Smooth muscle cell (in vitro differentiated cells): ENCODE data around the gene HSPB1. TPM values are rescaled to one million over a fixed set of nuclear protein-coding genes. Genes with fewer than 3 reads are reported as not detected.

Source experiments
- DNase-seq: peaks from one replicate; lab custom pipeline; 2025; ENCODE audit not compliant: unreplicated experiment; lab: John Stamatoyannopoulos, UW
- H2AFZ ChIP-seq: fragments of 200-600 bp; sonication (generic); 2 replicates; pipeline ENCODE4 v1.6.0; 2016; ENCODE audit warnings: antibody characterized with exemption, low read depth, mild to moderate bottlenecking
- H3F3A ChIP-seq: fragments of 200-600 bp; sonication (generic); 2 replicates; pipeline ENCODE4 v1.6.0; 2017; ENCODE audit warnings: antibody characterized with exemption, low read depth
- H3K27ac ChIP-seq: fragments of 200-600 bp; sonication (generic); 2 replicates; pipeline ENCODE4 v1.5.1; 2016; ENCODE audit warnings: low read depth, mild to moderate bottlenecking
- H3K27me3 ChIP-seq: fragments of 200-600 bp; sonication (generic); 2 replicates; pipeline ENCODE4 v1.6.1; 2016; ENCODE audit warnings: low read depth, mild to moderate bottlenecking
- H3K36me3 ChIP-seq: fragments of 200-600 bp; sonication (generic); 2 replicates; pipeline ENCODE4 v1.5.1; 2016; ENCODE audit warnings: low read depth
- H3K4me1 ChIP-seq: fragments of 200-600 bp; sonication (generic); 2 replicates; pipeline ENCODE4 v1.5.1; 2016; ENCODE audit warnings: low read depth
- H3K4me2 ChIP-seq: fragments of 200-600 bp; sonication (generic); 2 replicates; pipeline ENCODE4 v1.6.0; 2016; ENCODE audit warnings: mild to moderate bottlenecking
- H3K4me3 ChIP-seq: fragments of 200-600 bp; sonication (generic); 2 replicates; pipeline ENCODE4 v1.5.1; 2016; ENCODE audit warnings: mild to moderate bottlenecking
- H3K79me2 ChIP-seq: fragments of 200-600 bp; sonication (generic); 2 replicates; pipeline ENCODE4 v1.6.0; 2016; ENCODE audit warnings: low read depth, mild to moderate bottlenecking
- H3K9ac ChIP-seq: fragments of 200-600 bp; sonication (generic); 2 replicates; pipeline ENCODE4 v1.6.0; 2016; ENCODE audit warnings: low read depth
- H3K9me3 ChIP-seq: fragments of 200-600 bp; sonication (generic); replicated peaks from 2 replicates; pipeline ENCODE4 v1.5.1; 2016; ENCODE audit warnings: low read depth
- H4K20me1 ChIP-seq: fragments of 200-600 bp; sonication (generic); 2 replicates; pipeline ENCODE4 v1.6.0; 2016; ENCODE audit warnings: low read depth
- WGBS: methylation state at CpG from one replicate; pipeline ENCODE4 v1.1.7; 2016; ENCODE audit warnings: low lambda C conversion rate; 5-methylcytosine and 5-hydroxymethylcytosine counted together
- polyA plus RNA-seq: library from polyadenylated mRNA; unstranded; fragments of >200 nt; fragmentation: Nextera tagmentation; extraction: Ambion mirVana; gene quantifications from 2 replicates; pipeline ENCODE4 v1.2.1, GENCODE V29; 2016
- total RNA-seq: library from RNA; depleted of rRNA; stranded (reverse); fragments of >200 nt; gene quantifications from 2 replicates; pipeline ENCODE4 v1.2.3, GENCODE V29; 2014
- TF ChIP-seq, protein P1 (sequence below): fragments of 200-600 bp; sonication (generic); IDR thresholded peaks from 2 replicates; pipeline ENCODE4 v1.5.1; 2017; ENCODE audit warnings: borderline replicate concordance, mild to moderate bottlenecking, antibody characterized with exemption; ENCODE audit not compliant: insufficient read depth, poor library complexity, severe bottlenecking

The HSPB1 gene
- total and polyA plus RNA-seq, 2 experiments from 2014 or later, result 484 to 1,842 TPM

- no peak overlapping the region for H3K4me3 ChIP-seq
- H2AFZ ChIP-seq, result no peak overlapping the region
- peaks cover 16% of the 10 kb centered on the region for H3F3A ChIP-seq
- no peaks in the 10 kb centered on the region for H3K9me3 ChIP-seq
- H3K36me3 ChIP-seq, result no peaks in the 10 kb centered on the region
- H4K20me1 ChIP-seq, result peaks cover 100% of the 10 kb centered on the region
- peaks cover 100% of the 10 kb centered on the region for H3K79me2 ChIP-seq
- 41% methylated on average over 6 of the region's 6 CpGs for WGBS
- no peak overlapping the region for H3K9ac ChIP-seq
- H3K4me2 ChIP-seq, result peak overlapping the region; percentile 61
- DNase-seq, result no peak
- no peaks in the 10 kb centered on the region for H3K27me3 ChIP-seq
- TF ChIP-seq, protein P1, sequence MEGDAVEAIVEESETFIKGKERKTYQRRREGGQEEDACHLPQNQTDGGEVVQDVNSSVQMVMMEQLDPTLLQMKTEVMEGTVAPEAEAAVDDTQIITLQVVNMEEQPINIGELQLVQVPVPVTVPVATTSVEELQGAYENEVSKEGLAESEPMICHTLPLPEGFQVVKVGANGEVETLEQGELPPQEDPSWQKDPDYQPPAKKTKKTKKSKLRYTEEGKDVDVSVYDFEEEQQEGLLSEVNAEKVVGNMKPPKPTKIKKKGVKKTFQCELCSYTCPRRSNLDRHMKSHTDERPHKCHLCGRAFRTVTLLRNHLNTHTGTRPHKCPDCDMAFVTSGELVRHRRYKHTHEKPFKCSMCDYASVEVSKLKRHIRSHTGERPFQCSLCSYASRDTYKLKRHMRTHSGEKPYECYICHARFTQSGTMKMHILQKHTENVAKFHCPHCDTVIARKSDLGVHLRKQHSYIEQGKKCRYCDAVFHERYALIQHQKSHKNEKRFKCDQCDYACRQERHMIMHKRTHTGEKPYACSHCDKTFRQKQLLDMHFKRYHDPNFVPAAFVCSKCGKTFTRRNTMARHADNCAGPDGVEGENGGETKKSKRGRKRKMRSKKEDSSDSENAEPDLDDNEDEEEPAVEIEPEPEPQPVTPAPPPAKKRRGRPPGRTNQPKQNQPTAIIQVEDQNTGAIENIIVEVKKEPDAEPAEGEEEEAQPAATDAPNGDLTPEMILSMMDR, result no peak
- H3K4me1 ChIP-seq, result peaks cover 17% of the 10 kb centered on the region
- H3K27ac ChIP-seq, result peak overlapping the region; percentile 69
Measured at GRCh38 chr7:76352193-76352592, 49.7 kb downstream of the HSPB1 start.

GRCh38 chr7:76353744-76354143 is 51.3 kb downstream of the HSPB1 start:
- DNase-seq, result no peak

More at GRCh38 chr7:76353744-76354143, 51.3 kb downstream of the HSPB1 start:
- Histone ChIP-seq H4K20me1 (peaks cover 95% of the 10 kb centered on the region), H2AFZ (no peak overlapping the region), H3K9ac (no peak overlapping the region), H3K9me3 (no peaks in the 10 kb centered on the region), H3K79me2 (peaks cover 100% of the 10 kb centered on the region), H3K4me3 (no peak overlapping the region), H3K27me3 (no peaks in the 10 kb centered on the region), H3K4me2 (no peak overlapping the region), H3K27ac (no peak overlapping the region), H3F3A (peaks cover 16% of the 10 kb centered on the region), H3K36me3 (no peaks in the 10 kb centered on the region), H3K4me1 (peaks cover 18% of the 10 kb centered on the region)
- TF ChIP-seq, protein P1, result no peak
- WGBS, result 95% methylated on average over 5 of the region's 5 CpGs

Other genes with a start within 250 kb of the HSPB1 start
- 2.7 and 3.6 TPM in 2 replicates for gene SRRM3, start 100.8 kb upstream of the HSPB1 start, total RNA-seq
- 10.9 and 12.5 TPM in 2 replicates for gene SRRM3, start 100.8 kb upstream of the HSPB1 start, polyA plus RNA-seq
- 132 and 142 TPM in 2 replicates for gene YWHAG, start 56.3 kb downstream of the HSPB1 start, total RNA-seq
- 17.6 and 21.1 TPM in 2 replicates for gene YWHAG, start 56.3 kb downstream of the HSPB1 start, polyA plus RNA-seq
- 2.3 and 3.7 TPM in 2 replicates for gene SSC4D, start 107.0 kb downstream of the HSPB1 start, total RNA-seq
- gene SSC4D, start 107.0 kb downstream of the HSPB1 start, polyA plus RNA-seq, result 2.2 and 7.1 TPM in 2 replicates
- gene ZP3, start 122.3 kb downstream of the HSPB1 start, total RNA-seq, result 1.3 TPM in 1 of 2 replicates, not detected in the other
- 1.6 TPM in 1 of 2 replicates, not detected in the other for gene ZP3, start 122.3 kb downstream of the HSPB1 start, polyA plus RNA-seq
- gene DTX2, start 159.0 kb downstream of the HSPB1 start, total RNA-seq, result 7.9 and 9.8 TPM in 2 replicates
- gene DTX2, start 159.0 kb downstream of the HSPB1 start, polyA plus RNA-seq, result 12.5 and 20.7 TPM in 2 replicates
- not detected in 2 replicates for gene UPK3B, start 207.9 kb downstream of the HSPB1 start, total RNA-seq
- gene UPK3B, start 207.9 kb downstream of the HSPB1 start, polyA plus RNA-seq, result 1.1 TPM in 1 of 2 replicates, not detected in the other
- gene SPDYE16, start 240.6 kb downstream of the HSPB1 start, total RNA-seq, result not detected in 2 replicates
- gene SPDYE16, start 240.6 kb downstream of the HSPB1 start, polyA plus RNA-seq, result 0.71 TPM in 1 of 2 replicates, not detected in the other